GM12878 (cell line): ENCODE data around the gene KRTAP12-1. TPM values are rescaled to one million over a fixed set of nuclear protein-coding genes. Genes with fewer than 3 reads are reported as not detected.

Source experiments
- ATAC-seq: fragments of 200-7000 bp; cut with Tn5 transposase; 3 replicates; pipeline ENCODE4 v1.9.1; 2020; ENCODE audit warnings: mild to moderate bottlenecking, moderate library complexity
- BruUV-seq: library from RNA; stranded (reverse); fragments of 400-500 nt; replicated peaks from 2 replicates; lab custom pipeline; 2021; lab: Mats Ljungman, UMichigan
- CTCF ChIA-PET: fragments of 300-600 bp; sonication (Branson Sonifier 250); formaldehyde crosslinking; extraction: SDS; loops from one replicate; lab custom pipeline; 2021; ENCODE audit warnings: inconsistent platforms; lab: Yijun Ruan, JAX
- POLR2A ChIA-PET: fragments of 350-600 bp; formaldehyde crosslinking; extraction: SDS; loops from one replicate; lab custom pipeline; 2021; ENCODE audit warnings: inconsistent platforms; lab: Charles Lee
- RAD21 ChIA-PET: fragments of 300-600 bp; sonication (Branson Sonifier 250); formaldehyde crosslinking; loops from one replicate; lab custom pipeline; 2023; ENCODE audit warnings: antibody characterized with exemption; ENCODE audit not compliant: unreplicated experiment; lab: Charles Lee
- SMC1A ChIA-PET: fragments of 300-600 bp; sonication (Branson Sonifier 250); formaldehyde crosslinking; loops from one replicate; lab custom pipeline; 2023; ENCODE audit not compliant: unreplicated experiment, uncharacterized antibody; lab: Charles Lee
- DNase-seq: peaks from one replicate; pipeline ENCODE4 v3.0.0-alpha.2; 2011; ENCODE audit warnings: low read depth, low spot score
- FAIRE-seq: peaks from 3 replicates; lab custom pipeline; 2011; peaks lifted over from hg19 to GRCh38; lab: Jason Lieb, UNC
- H2AFZ ChIP-seq: 2 replicates; pipeline ENCODE4 v1.6.0; 2011; ENCODE audit warnings: low read depth, low read length, control low read depth; ENCODE audit not compliant: control insufficient read depth
- H3K27ac ChIP-seq: 2 replicates; pipeline ENCODE4 v1.5.1; 2011; ENCODE audit warnings: control low read depth; ENCODE audit not compliant: control insufficient read depth, insufficient read depth
- H3K27me3 ChIP-seq, 2 experiments: replicated peaks in 1 of 2; 2 replicates each; pipeline versions ENCODE4 v1.6.0 to v1.6.1; 2011; ENCODE audit warnings: low read length in 1 of 2; ENCODE audit not compliant: control insufficient read depth in 2 of 2, insufficient read depth in 2 of 2
- H3K36me3 ChIP-seq, 2 experiments: 2 replicates each; pipeline ENCODE4 v1.5.1; 2011; ENCODE audit warnings: low read length in 1 of 2; ENCODE audit not compliant: control insufficient read depth in 2 of 2, insufficient read depth in 2 of 2
- H3K4me1 ChIP-seq: 2 replicates; pipeline ENCODE4 v1.6.1; 2011; ENCODE audit warnings: mild to moderate bottlenecking, low read length, moderate library complexity, mixed read lengths; ENCODE audit not compliant: control insufficient read depth, insufficient read depth
- H3K4me2 ChIP-seq: 2 replicates; pipeline ENCODE4 v1.6.0; 2011; ENCODE audit warnings: control low read depth; ENCODE audit not compliant: control insufficient read depth, insufficient read depth
- H3K4me3 ChIP-seq: fragments of 200-600 bp; sonication (generic); 2 replicates; pipeline ENCODE4 v1.5.1; 2016
- H3K79me2 ChIP-seq: 2 replicates; pipeline ENCODE4 v1.6.0; 2011; ENCODE audit warnings: low read length; ENCODE audit not compliant: control insufficient read depth, insufficient read depth
- H3K9ac ChIP-seq: 2 replicates; pipeline ENCODE4 v1.8.0; 2011; ENCODE audit warnings: low read length, control low read depth, mixed read lengths; ENCODE audit not compliant: control insufficient read depth, insufficient read depth
- H3K9me3 ChIP-seq: replicated peaks from 3 replicates; pipeline ENCODE4 v1.5.1; 2011; ENCODE audit warnings: mild to moderate bottlenecking, low read length; ENCODE audit not compliant: control insufficient read depth, insufficient read depth
- H4K20me1 ChIP-seq: 2 replicates; pipeline ENCODE4 v1.6.0; 2011; ENCODE audit not compliant: control insufficient read depth, insufficient read depth
- CHD4 ChIP-seq: fragments of 200-600 bp; sonication (generic); IDR thresholded peaks from 2 replicates; pipeline ENCODE4 v1.6.1; 2016; ENCODE audit warnings: mild to moderate bottlenecking
- NR2F1 ChIP-seq: fragments of 450-650 bp; conservative IDR thresholded peaks from 2 replicates; pipeline ENCODE4 v1.6.1; 2017; ENCODE audit warnings: mild to moderate bottlenecking
- RAD51 ChIP-seq: fragments of 450-650 bp; IDR thresholded peaks from 2 replicates; pipeline ENCODE4 v1.6.1; 2016; ENCODE audit warnings: moderate library complexity, mild to moderate bottlenecking, inconsistent platforms
- WGBS: methylation state at CpG from one replicate; pipeline ENCODE4 v1.1.6; 2016; ENCODE audit warnings: low lambda C conversion rate; ENCODE audit not compliant: insufficient replicate concordance, insufficient coverage; ENCODE audit errors: missing lambda C conversion rate; 5-methylcytosine and 5-hydroxymethylcytosine counted together
- in situ Hi-C: fragments of 300-500 bp; cut with MboI; formaldehyde crosslinking; loops from 9 replicates; pipeline ENCODE4 v1.14.3; 2018; ENCODE audit warnings: mixed read lengths
- intact Hi-C: fragments of 100-400 bp; cut with micrococcal nuclease; formaldehyde crosslinking; loops from one replicate; pipeline ENCODE4 v1.14.2; 2022; ENCODE audit not compliant: unreplicated experiment
- polyA plus RNA-seq, 11 experiments: library from polyadenylated mRNA; depleted of rRNA in 4 of 11; unstranded in 6 of 11; stranded (reverse) in 5 of 11; fragments of >200 nt; fragmentation: Nextera tagmentation in 4 of 11; fragmentation: Illumina TruSeq in 1 of 11; extraction: Ambion mirVana in 4 of 11; extraction: Trizol in 1 of 11; gene quantifications; 1 replicate in 1 of 11; 2 replicates in 10 of 11; pipeline versions ENCODE4 v1.2.1 to v1.2.3, GENCODE V29; 2011 to 2016; ENCODE audit warnings: inconsistent platforms in 2 of 11, missing spikeins in 2 of 11, low read depth in 1 of 11
- total RNA-seq, 4 experiments: library from RNA; depleted of rRNA in 3 of 4; stranded (reverse); fragments of >200 nt in 3 of 4; fragmentation: Illumina TruSeq in 1 of 4; extraction: Trizol in 1 of 4; gene quantifications; 2 replicates each; pipeline versions ENCODE4 v1.2.1 to v1.2.3, GENCODE V29; 2013 to 2021
- TF ChIP-seq, protein P1 (sequence below): fragments of 450-650 bp; IDR thresholded peaks from 2 replicates; pipeline ENCODE4 v1.6.1; 2018; ENCODE audit warnings: mild to moderate bottlenecking, low read depth, moderate library complexity; ENCODE audit not compliant: partially characterized antibody

KRTAP12-1 gene
- total and polyA plus RNA-seq, 10 of the 15 experiments (the other 5 are each of a cell fraction or from before 2014, with no cell fraction given) = not detected

DNA sequence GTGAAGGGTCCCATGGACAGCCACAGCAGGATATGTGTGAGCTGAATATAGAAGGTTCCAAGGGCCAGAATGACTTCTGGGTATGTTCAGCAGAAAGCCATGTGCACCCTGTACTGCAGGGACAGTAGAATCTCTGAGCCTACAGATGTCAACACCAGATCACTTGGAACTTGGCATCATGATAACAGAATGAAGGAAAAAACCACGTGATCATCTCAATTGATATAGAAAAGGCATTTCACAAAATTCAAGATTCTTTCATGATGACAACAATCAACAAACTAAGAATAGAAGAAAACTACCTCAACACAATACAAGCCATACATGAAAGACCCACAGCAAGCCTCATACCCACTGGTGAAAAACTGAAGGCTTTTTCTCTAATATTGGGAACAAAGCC is 14.4 kb downstream of the KRTAP12-1 start:
- H3K4me2 ChIP-seq = no peak overlapping the region
- ChIA-PET CTCF (no interaction called here), POLR2A (no interaction called here), SMC1A (no interaction called here), RAD21 (no interaction called here)
- in situ Hi-C loops (no loop called here), intact Hi-C loops (no loop called here)
- FAIRE-seq (no peak), ATAC-seq (no peak), DNase-seq (no peak)
- no peaks in the 10 kb centered on the region for H4K20me1 ChIP-seq
- H3K79me2 ChIP-seq = no peaks in the 10 kb centered on the region
- TF ChIP-seq RAD51 = no peak
- TF ChIP-seq, protein P1, sequence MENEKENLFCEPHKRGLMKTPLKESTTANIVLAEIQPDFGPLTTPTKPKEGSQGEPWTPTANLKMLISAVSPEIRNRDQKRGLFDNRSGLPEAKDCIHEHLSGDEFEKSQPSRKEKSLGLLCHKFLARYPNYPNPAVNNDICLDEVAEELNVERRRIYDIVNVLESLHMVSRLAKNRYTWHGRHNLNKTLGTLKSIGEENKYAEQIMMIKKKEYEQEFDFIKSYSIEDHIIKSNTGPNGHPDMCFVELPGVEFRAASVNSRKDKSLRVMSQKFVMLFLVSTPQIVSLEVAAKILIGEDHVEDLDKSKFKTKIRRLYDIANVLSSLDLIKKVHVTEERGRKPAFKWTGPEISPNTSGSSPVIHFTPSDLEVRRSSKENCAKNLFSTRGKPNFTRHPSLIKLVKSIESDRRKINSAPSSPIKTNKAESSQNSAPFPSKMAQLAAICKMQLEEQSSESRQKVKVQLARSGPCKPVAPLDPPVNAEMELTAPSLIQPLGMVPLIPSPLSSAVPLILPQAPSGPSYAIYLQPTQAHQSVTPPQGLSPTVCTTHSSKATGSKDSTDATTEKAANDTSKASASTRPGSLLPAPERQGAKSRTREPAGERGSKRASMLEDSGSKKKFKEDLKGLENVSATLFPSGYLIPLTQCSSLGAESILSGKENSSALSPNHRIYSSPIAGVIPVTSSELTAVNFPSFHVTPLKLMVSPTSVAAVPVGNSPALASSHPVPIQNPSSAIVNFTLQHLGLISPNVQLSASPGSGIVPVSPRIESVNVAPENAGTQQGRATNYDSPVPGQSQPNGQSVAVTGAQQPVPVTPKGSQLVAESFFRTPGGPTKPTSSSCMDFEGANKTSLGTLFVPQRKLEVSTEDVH = no peak
- TF ChIP-seq CHD4 = no peak
- TF ChIP-seq NR2F1 = no peak
- WGBS = 9% methylated on average over 1 of the region's 1 CpG
- H2AFZ ChIP-seq = no peak overlapping the region
- no peak overlapping the region for H3K4me3 ChIP-seq
- H3K9me3 ChIP-seq = no peaks in the 10 kb centered on the region; the same call in 1 of the 3 replicates
- no peaks in the 10 kb centered on the region for H3K27me3 ChIP-seq
- H3K27ac ChIP-seq = no peak overlapping the region
- no peaks in the 10 kb centered on the region for H3K4me1 ChIP-seq
- no peak overlapping the region for H3K9ac ChIP-seq
- no TSS peak for BruUV-seq
- H3K36me3 ChIP-seq = no peaks in the 10 kb centered on the region
